ENCODE results near the gene APLP1.

The APLP1 gene

DNA sequence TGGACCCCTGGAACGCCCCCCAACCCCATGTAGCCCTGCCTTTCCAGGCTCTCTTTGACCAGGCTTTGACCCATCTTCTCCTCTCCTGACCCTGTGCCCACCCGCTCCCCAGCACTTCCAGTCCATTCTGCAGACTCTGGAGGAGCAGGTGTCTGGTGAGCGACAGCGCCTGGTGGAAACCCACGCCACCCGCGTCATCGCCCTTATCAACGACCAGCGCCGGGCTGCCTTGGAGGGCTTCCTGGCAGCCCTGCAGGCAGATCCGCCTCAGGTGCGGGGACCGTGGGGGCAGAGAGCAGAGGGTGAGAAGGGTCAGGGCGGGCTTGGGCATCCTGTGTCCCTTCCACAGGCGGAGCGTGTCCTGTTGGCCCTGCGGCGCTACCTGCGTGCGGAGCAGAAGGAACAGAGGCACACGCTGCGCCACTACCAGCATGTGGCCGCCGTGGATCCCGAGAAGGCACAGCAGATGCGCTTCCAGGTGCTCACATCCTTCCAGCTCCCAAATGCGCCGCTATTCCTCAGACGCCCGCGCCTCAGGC is 6.1 kb downstream of the APLP1 start:
- TF ChIP-seq, protein P1, sequence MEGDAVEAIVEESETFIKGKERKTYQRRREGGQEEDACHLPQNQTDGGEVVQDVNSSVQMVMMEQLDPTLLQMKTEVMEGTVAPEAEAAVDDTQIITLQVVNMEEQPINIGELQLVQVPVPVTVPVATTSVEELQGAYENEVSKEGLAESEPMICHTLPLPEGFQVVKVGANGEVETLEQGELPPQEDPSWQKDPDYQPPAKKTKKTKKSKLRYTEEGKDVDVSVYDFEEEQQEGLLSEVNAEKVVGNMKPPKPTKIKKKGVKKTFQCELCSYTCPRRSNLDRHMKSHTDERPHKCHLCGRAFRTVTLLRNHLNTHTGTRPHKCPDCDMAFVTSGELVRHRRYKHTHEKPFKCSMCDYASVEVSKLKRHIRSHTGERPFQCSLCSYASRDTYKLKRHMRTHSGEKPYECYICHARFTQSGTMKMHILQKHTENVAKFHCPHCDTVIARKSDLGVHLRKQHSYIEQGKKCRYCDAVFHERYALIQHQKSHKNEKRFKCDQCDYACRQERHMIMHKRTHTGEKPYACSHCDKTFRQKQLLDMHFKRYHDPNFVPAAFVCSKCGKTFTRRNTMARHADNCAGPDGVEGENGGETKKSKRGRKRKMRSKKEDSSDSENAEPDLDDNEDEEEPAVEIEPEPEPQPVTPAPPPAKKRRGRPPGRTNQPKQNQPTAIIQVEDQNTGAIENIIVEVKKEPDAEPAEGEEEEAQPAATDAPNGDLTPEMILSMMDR (IDR thresholded peaks at IDR 0.05; ENCODE audit: extremely low read depth, missing control alignments), result no peak
- no peak for DNase-seq (ENCODE audit: low spot score)

DNA sequence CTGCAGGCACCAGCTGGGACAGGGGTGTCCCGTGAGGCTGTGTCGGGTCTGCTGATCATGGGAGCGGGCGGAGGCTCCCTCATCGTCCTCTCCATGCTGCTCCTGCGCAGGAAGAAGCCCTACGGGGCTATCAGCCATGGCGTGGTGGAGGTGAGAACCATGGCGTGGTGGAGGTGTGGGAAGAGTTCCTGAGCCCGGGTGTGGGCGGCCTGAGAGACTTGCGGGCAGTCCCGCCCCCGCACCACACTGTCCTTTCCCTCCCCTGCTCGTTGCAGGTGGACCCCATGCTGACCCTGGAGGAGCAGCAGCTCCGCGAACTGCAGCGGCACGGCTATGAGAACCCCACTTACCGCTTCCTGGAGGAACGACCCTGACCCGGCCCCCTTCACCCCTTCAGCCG is 10.7 kb downstream of the APLP1 start:
- TF ChIP-seq, protein P1 (IDR thresholded peaks at IDR 0.05; ENCODE audit: extremely low read depth, missing control alignments), result no peak

DNA sequence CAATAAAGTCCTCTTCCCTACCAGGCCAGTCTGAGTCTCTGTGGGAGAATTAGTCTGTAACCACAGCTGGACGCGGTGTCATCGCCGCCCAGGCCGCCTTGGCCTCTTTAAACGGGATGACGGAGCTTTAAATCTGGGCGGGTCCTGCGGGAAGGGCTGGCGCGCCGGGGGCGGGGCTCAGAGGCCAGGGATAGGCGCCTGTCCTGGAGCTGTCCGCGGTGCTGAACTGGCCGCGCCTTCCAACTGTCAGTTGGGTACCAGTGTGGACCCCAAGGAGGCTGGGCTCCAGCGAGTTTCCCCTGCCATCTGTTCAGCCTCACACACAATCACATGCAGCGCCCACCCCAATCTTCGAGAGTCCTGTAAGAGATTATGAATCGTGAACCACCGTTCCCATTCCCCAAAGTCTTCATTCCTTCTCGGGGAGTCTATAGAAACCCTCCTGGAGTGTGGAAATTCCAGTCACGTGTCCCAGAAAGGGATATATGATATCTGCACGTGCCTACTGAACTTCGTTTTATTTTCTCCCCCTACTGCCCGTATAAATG is 11.5 kb downstream of the APLP1 start:
- DNase-seq (ENCODE audit: low spot score), result peak; percentile 84
- TF ChIP-seq, protein P1 (IDR thresholded peaks at IDR 0.05; ENCODE audit: extremely low read depth, missing control alignments), result no peak

More for the DNA sequence above, 10.7 kb downstream of the APLP1 start:
- DNase-seq (ENCODE audit: low spot score), result no peak

DNA sequence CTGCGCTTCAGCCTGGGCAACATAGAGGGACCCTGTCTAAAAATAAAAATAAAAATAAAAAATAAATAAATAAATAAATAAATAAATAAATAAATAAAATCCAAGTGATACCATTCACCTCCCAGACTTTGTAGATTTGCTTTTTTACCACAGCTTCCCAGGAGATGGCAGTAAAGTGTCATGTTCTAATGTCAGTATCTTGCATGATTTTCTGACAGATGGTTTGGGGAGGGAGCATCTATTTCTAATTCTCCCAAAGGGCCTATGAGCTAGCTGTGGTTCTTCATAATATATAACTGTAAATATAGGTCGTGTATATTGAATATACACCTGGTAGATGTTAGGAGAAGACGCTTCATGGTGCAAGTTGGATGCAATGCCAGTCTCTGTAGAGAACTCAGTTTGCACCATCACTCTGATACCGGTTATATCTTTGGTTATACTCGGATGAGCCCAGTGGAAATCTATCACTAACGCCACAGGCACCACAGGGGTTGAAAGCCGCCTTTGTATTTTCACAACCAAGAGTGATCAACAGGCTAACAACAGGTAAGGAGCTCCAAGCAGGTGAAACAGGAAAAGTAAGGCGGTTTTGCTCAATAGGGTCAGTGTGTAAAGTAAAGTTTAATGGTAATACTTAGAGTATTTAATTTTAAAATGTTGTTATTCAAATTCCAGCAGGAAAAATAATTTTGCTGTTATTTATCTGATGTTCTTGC is 13.9 kb downstream of the APLP1 start:
- TF ChIP-seq, protein P1 (IDR thresholded peaks at IDR 0.05; ENCODE audit: extremely low read depth, missing control alignments), result peak; percentile 12
- DNase-seq (ENCODE audit: low spot score), result peak; percentile 76

DNA sequence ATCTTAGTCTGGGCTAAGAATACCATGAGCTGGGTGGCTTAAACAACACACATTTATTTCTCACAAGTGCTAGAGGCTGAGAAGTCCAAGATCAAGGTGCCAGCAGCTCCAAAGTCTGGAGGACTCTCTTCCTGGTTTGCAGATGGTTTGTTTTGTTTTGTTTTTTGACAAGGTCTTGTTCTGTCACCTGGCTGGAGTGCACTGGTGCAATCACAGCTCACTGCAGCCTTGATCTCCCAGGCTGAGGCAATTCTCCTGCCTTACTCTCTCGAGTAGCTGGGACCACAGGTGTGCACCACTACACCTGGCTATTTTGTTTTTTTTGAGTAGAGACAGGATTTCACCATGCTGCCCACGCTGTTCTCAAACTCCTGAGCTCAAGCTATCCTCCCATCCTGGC is 15.5 kb downstream of the APLP1 start:
- TF ChIP-seq, protein P1 (IDR thresholded peaks at IDR 0.05; ENCODE audit: extremely low read depth, missing control alignments), result no peak
- DNase-seq (ENCODE audit: low spot score), result no peak

DNA sequence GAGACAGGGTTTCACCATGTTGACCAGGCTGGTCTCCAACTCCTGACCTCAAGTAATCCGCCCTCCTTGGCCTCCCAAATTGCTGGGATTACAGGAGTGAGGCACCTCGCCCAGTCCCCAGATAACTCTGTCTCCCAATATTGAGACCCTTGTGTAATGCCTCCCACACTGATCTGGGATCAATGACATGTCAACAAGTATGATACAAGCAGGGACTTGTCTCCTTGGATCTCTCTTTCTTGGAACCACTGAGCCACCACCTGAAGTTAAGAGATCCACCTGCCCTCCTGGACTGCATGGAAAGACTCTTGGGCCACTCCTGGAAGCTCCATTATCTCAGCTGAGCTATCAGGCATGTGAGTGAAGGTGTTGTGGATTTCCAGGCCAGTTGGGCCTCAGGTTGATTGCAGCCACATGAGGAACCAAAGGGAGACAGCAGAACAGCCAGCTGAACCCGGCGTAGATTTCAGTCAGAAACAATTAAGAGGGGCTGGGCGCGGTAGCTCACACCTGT is 16.9 kb downstream of the APLP1 start:
- no peak for DNase-seq (ENCODE audit: low spot score)
- TF ChIP-seq, protein P1 (IDR thresholded peaks at IDR 0.05; ENCODE audit: extremely low read depth, missing control alignments), result no peak

DNA sequence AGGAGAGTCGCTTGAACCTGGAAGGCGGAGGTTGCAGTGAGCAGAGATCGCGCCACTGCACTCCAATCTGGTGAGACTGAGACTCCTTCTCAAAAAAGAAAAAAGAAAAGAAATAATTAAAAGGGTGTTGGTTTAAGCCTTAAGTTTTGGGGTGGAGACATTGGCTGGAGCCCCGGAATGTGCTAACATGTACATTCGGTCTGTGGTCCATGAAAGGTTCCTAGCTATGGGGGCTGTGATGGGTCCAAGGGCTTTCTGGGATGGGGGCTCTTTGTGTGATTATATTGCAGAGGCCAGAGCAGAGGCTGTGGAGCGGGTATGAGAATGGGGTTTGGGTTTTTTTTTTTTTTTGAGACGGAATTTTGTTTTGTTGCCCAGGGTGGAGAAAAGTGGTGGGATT is 17.5 kb downstream of the APLP1 start:
- TF ChIP-seq, protein P1 (IDR thresholded peaks at IDR 0.05; ENCODE audit: extremely low read depth, missing control alignments), result no peak
- no peak for DNase-seq (ENCODE audit: low spot score)

All from GM20000 (cell line).